ENCODE data around the gene CD93.

CD93 gene

GRCh38 chr20:23131766-23132165 is 45.6 kb upstream of the CD93 start:
- TF ChIP-seq SIN3A (IDR thresholded peaks at IDR 0.05; ENCODE audit: borderline replicate concordance, insufficient read depth, low read length) (no peak), FOXP2 (optimal IDR thresholded peaks at IDR 0.05; ENCODE audit: borderline replicate concordance, extremely low read depth, extremely low read length, insufficient read depth) (no peak), POLR2AphosphoS5 (IDR thresholded peaks at IDR 0.05; ENCODE audit: low read depth, low read length) (no peak), REST (IDR thresholded peaks at IDR 0.05; ENCODE audit: insufficient read depth in 1 of 2, low read depth in 2 of 2, low read length in 2 of 2) (no peak), TAF1 (IDR thresholded peaks at IDR 0.05; ENCODE audit: borderline replicate concordance, insufficient read depth, low read length) (no peak)

- no peak for TF ChIP-seq POLR2AphosphoS5 (IDR thresholded peaks at IDR 0.05; ENCODE audit: low read depth, low read length)
These were observed 44.6 kb upstream of the CD93 start for GRCh38 chr20:23130622-23131140.

- TF ChIP-seq REST (IDR thresholded peaks at IDR 0.05; ENCODE audit: insufficient read depth in 1 of 2, low read depth in 2 of 2, low read length in 2 of 2) (no peak), TAF1 (IDR thresholded peaks at IDR 0.05; ENCODE audit: borderline replicate concordance, insufficient read depth, low read length) (no peak), FOXP2 (optimal IDR thresholded peaks at IDR 0.05; ENCODE audit: borderline replicate concordance, extremely low read depth, extremely low read length, insufficient read depth) (no peak), POLR2AphosphoS5 (IDR thresholded peaks at IDR 0.05; ENCODE audit: low read depth, low read length) (no peak), SIN3A (IDR thresholded peaks at IDR 0.05; ENCODE audit: borderline replicate concordance, insufficient read depth, low read length) (no peak)
These were observed 43.9 kb upstream of the CD93 start for GRCh38 chr20:23129891-23130621.

GRCh38 chr20:23129266-23129665 is 43.1 kb upstream of the CD93 start:
- TF ChIP-seq REST (IDR thresholded peaks at IDR 0.05; ENCODE audit: insufficient read depth in 1 of 2, low read depth in 2 of 2, low read length in 2 of 2) (no peak), POLR2AphosphoS5 (IDR thresholded peaks at IDR 0.05; ENCODE audit: low read depth, low read length) (no peak), SIN3A (IDR thresholded peaks at IDR 0.05; ENCODE audit: borderline replicate concordance, insufficient read depth, low read length) (no peak), TAF1 (IDR thresholded peaks at IDR 0.05; ENCODE audit: borderline replicate concordance, insufficient read depth, low read length) (no peak), FOXP2 (optimal IDR thresholded peaks at IDR 0.05; ENCODE audit: borderline replicate concordance, extremely low read depth, extremely low read length, insufficient read depth) (no peak)

- TF ChIP-seq SIN3A (IDR thresholded peaks at IDR 0.05; ENCODE audit: borderline replicate concordance, insufficient read depth, low read length) (no peak), POLR2AphosphoS5 (IDR thresholded peaks at IDR 0.05; ENCODE audit: low read depth, low read length) (no peak), REST (IDR thresholded peaks at IDR 0.05; ENCODE audit: insufficient read depth in 1 of 2, low read depth in 2 of 2, low read length in 2 of 2) (no peak), FOXP2 (optimal IDR thresholded peaks at IDR 0.05; ENCODE audit: borderline replicate concordance, extremely low read depth, extremely low read length, insufficient read depth) (no peak), TAF1 (IDR thresholded peaks at IDR 0.05; ENCODE audit: borderline replicate concordance, insufficient read depth, low read length) (no peak)
These were observed 42.5 kb upstream of the CD93 start for GRCh38 chr20:23128461-23129125.
